Dedifferentiated amniotic fluid mesenchymal stem cell (primary cell): Measurements from ENCODE around the gene ZNF587.
"Not testable (repeated sequence)": the region's sequence is repeated elsewhere in the genome, so short reads cannot be mapped to it uniquely, and the experiment has no call there.

Source experiments
- DNase-seq: peaks from one replicate; pipeline ENCODE4 v3.0.0-alpha.2; 2016; ENCODE audit errors: extremely low spot score

ZNF587 gene

DNA sequence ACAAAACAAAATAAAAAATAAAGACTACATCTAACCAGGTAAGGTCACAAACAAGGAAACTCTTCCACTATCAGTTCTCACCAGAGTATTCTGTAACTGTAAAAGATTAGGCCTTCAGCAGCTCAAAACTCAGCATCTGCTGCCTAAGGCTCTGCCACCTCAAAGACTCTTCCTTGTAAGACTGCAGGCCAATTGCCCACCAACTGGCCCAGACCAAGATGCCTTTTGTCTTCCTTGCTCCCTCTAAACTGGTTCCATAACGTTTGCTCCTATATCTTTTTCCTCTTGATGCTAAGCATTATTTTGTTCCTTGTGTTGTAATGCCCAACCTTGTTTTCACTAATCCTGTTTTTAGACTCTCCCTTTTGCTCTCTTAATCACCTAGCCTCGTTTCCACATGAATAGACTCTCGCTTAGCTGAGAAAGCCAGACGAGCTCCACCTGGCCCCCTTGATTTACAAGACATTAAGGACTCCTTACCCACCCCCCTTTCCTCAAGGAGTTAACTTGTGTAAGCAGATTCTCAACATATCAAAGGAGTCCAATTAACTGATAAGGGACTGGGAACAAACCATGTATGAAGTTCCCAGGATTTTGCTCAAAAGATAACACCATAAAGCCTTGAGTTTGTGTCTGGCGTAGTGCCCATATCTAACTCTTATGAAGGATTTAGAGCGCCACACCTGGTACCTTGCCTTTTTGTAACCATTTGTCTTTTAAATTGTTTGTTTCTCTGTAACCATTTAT lies 37.7 kb downstream of the ZNF587 start:
- DNase-seq, result no peak

DNA sequence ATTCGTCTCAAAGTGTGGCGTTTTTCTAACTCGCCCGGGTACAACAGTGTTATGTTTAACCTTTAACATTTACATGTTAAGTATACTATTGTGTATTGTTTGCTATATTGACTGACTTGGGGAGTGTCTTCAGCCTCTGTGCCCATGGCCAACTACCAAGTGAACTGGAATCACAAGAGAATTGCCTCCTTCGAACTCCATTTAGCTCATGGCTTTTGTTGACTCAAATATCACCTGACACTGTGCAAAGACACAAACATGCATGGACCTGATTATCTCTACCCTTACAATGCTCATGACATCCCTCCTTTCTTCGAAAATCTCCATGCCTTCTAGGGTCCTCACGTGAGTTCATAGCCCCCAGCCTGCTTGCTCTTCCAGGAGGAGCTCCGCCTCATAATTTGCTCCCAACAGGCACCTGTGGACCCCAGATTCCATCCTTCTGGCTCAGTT lies 38.5 kb downstream of the ZNF587 start:
- no peak for DNase-seq

DNA sequence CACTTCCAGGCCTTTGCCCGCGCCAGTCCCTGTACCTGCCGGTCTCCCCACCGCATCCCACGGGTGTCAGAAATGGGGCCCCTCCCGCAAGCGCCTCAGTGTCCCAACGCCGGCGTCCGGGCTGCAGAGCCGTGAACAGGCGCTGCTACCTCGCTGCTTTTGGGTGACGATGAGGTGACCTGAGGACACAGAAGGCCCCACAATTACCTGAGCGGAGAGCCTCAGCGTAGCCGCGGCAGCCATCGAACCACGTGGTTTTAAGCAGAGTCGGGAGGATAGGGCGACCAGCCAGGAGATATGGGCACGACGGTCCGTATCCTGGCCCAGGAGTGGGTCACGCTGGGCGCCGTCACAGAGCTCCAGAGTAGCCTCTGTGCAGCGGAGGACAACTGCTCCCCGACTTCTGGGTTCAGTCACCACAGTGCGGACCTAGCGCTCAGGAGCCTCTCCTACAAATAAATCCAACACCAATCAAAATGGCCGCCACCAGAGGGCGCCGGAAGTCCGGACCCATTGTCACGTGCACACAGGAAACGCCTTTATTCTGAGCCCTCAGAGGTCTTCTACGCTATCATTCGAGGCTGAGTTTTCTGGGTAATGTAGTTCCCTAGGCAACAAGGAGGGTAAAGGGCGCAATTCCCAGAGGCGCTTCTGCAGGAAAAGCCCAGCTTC lies 39.0 kb downstream of the ZNF587 start, which contains the start of gene ZNF814:
Gene ZNF814, minus strand, starts transcription at position 478 of the 672 bp plus-strand sequence. Its CDS starts 235 bp downstream, at position 243.
- peak; percentile 79 for DNase-seq

DNA sequence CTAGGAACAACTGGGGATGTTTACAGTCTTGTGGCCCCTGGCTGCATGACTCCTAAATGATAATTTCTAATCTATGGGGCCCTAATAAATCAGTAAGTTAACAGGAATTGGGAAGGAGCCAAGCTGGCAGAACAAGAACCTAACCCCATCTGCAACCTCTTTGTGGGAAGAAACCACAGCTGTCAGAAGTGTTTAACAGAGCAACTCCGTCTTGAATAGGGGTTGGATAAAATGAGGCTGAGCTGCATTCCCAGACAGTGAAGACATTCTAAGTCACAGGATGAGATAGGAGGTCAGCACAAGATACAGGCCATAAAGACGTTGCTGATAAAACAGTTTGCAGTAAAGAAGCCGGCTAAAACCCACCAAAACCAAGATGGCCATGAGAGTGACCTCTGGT lies 41.0 kb downstream of the ZNF587 start:
- not testable (repeated sequence) for DNase-seq

DNA sequence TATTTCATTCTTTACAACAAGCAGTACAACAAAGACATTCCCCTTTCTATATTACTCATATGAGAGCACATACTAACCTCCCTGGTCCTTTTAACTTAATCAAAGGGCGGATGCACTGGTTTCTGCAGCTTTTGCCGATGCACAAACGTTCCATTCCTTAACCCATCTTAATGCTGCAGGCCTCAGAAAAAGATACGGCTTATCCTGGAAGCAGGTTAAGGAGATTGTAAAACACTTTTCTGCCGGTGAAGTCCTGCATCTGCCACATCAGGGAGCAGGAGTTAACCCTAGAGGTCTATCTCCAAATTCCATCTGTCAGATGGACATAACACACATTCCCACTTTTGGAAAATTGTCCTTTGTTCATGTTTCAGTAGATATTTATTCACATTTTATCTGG lies 50.7 kb downstream of the ZNF587 start:
- no peak for DNase-seq

DNA sequence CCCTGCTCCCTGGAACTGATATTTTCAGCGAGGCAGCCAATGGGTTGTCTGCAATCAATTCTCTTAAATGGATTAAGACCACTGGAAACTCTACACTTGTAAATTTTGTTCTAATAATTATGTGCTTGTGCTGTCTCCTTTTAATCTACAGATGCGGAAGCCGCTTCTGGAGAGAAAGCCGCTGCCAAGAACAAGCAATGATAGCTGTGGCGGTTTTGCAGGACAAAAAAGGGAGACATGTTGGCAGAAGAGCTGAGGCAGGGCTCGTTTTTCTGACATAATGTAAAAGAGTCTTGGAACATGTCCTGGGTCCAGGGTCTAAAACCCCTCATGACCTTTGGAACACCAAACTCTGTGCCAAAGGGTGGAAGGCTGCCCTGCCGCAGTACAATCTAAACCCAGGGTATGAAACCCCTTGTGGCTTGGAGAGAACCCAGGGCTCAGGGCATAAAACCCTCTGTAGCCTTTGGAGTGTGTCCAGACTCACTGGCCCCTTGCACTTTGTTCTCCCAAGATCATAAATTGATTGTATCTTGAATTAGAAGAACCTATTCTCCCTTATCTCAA lies 54.0 kb downstream of the ZNF587 start:
- DNase-seq, result no peak

DNA sequence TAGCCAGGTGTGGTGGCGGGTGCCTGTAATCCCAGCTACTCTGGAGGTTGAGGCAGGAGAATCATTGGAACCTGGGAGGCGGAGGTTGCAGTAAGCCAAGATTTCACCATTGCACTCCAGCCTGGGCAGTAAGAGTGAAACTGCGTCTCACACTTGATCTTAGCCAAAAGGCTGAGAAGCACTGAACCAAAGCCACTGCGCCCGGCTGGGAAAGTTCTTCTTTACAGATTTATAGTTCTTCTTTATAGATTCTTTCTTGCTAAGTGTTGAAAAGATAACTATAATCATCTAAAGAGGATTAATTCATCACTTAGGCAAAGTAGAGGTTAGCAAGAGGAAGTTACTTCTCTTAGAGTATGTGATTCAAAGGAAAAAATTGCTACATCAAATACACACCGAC lies 55.6 kb downstream of the ZNF587 start:
- no peak for DNase-seq

DNA sequence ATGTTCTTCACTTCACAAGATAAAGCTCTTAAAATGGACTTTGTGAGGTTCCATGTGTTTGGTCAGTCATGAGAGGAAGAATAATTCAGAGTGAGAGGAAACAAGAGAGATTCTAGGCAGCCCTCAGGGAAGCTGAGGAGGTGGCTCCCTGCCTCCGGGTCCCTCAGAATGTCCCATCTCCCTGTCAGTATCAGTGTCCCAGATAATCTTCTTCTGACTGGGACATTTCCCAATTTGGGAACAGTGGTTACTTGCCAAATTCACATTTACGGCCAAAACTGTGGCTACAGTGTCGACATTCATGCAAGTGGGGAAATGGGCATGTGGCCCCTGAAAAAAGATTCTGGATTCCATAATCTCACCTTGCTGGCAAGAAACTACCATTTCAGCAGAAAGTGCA lies 57.7 kb downstream of the ZNF587 start:
- no peak for DNase-seq

DNA sequence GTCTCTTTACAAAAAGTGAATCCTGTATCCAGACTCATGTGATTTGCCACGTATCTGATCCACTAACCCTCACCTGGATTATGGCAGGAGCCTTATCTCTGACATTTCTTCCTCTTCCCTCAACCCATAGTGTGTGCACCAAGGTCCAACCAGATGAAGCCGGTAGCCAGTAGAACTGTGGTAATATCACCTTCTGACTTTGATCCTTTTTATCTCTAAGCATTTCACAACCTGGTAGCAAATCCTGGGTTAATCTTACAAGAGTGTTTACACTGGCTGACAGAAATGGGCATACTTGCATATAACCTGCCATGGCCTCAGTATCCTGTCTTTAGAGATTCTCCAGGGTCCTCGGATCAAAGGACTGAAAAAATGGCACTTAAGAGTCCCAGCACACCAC lies 64.9 kb downstream of the ZNF587 start:
- DNase-seq, result no peak
